ENCODE results near the gene ADARB2. TPM values are rescaled to one million over a fixed set of nuclear protein-coding genes. Genes with fewer than 3 reads are reported as not detected.

Gene ADARB2
- total and polyA plus RNA-seq, 7 donors, result 0.05 to 0.39 (median 0.15) TPM; not detected in 2

- no peak overlapping the region for H3K27ac ChIP-seq
- H3K36me3 ChIP-seq (ENCODE audit: insufficient read depth in 1 of 2, low read depth in 1 of 2), result no peaks in the 10 kb centered on the region
- intact Hi-C loops (cut with DNase I), result no loop called here
- no peaks in the 10 kb centered on the region for H3K4me1 ChIP-seq
- H3K27me3 ChIP-seq (ENCODE audit: insufficient read depth in 3 of 3, low read length in 2 of 3), result peaks cover 0 to 7% (median 0%) of the 10 kb centered on the region in 3 donors
- DNase-seq (no peak), ATAC-seq (no peak)
- 56 to 60% (median 58%) methylated on average over 18 of the region's 18 CpGs for WGBS, 3 donors
- H3K9me3 ChIP-seq, result no peaks in the 10 kb centered on the region
- no peak for TF ChIP-seq CTCF (IDR thresholded peaks at IDR 0.05)
- no peak overlapping the region for H3K4me3 ChIP-seq
These were observed 107.8 kb downstream of the ADARB2 start for GRCh38 chr10:1629326-1630198.

GRCh38 chr10:1628757-1629156 is 108.6 kb downstream of the ADARB2 start:
- intact Hi-C loops (cut with DNase I), result no loop called here
- WGBS, 3 donors, result 75 to 80% (median 77%) methylated on average over 14 of the region's 14 CpGs
- TF ChIP-seq CTCF (IDR thresholded peaks at IDR 0.05), result no peak

GRCh38 chr10:1627945-1628344 is 109.4 kb downstream of the ADARB2 start:
- 80 to 83% (median 83%) methylated on average over 14 of the region's 14 CpGs for WGBS, 3 donors
- Histone ChIP-seq H3K4me3 (no peak overlapping the region), H3K9me3 (peaks cover 1% of the 10 kb centered on the region), H3K27me3 (ENCODE audit: insufficient read depth in 3 of 3, low read length in 2 of 3) (peaks cover 0 to 5% (median 0%) of the 10 kb centered on the region in 3 donors), H3K27ac (no peak overlapping the region), H3K36me3 (ENCODE audit: insufficient read depth in 1 of 2, low read depth in 1 of 2) (no peaks in the 10 kb centered on the region), H3K4me1 (no peaks in the 10 kb centered on the region)
- intact Hi-C loops (cut with DNase I), result no loop called here
- no peak for DNase-seq
- no peak for TF ChIP-seq CTCF (IDR thresholded peaks at IDR 0.05)
- ATAC-seq, result no peak

More at GRCh38 chr10:1628757-1629156, 108.6 kb downstream of the ADARB2 start:
- Histone ChIP-seq H3K9me3 (no peaks in the 10 kb centered on the region), H3K4me3 (no peak overlapping the region), H3K27ac (no peak overlapping the region), H3K4me1 (no peaks in the 10 kb centered on the region), H3K36me3 (ENCODE audit: insufficient read depth in 1 of 2, low read depth in 1 of 2) (no peaks in the 10 kb centered on the region), H3K27me3 (ENCODE audit: insufficient read depth in 3 of 3, low read length in 2 of 3) (peaks cover 0 to 5% (median 0%) of the 10 kb centered on the region in 3 donors)
- DNase-seq (no peak), ATAC-seq (no peak)

- no peak for ATAC-seq
- H3K27me3 ChIP-seq (ENCODE audit: insufficient read depth in 3 of 3, low read length in 2 of 3), result peaks cover 0 to 5% (median 0%) of the 10 kb centered on the region in 3 donors
- H3K9me3 ChIP-seq, result peaks cover 2% of the 10 kb centered on the region
- H3K27ac ChIP-seq, result no peak overlapping the region
- no peaks in the 10 kb centered on the region for H3K36me3 ChIP-seq (ENCODE audit: insufficient read depth in 1 of 2, low read depth in 1 of 2)
- intact Hi-C loops (cut with DNase I), result no loop called here
- 79 to 83% (median 82%) methylated on average over 16 of the region's 16 CpGs for WGBS, 3 donors
- H3K4me3 ChIP-seq, result no peak overlapping the region
- DNase-seq, result no peak
- H3K4me1 ChIP-seq, result no peaks in the 10 kb centered on the region
- no peak for TF ChIP-seq CTCF (IDR thresholded peaks at IDR 0.05)
These were observed 110.5 kb downstream of the ADARB2 start for GRCh38 chr10:1626835-1627234.
